Vagina (tissue), 2 donors: ENCODE measurements around the gene IL2RG. TPM values are rescaled to one million over a fixed set of nuclear protein-coding genes. Genes with fewer than 3 reads are reported as not detected.
A peak's percentile ranks its signal among the peaks of the same experiment; 100 is the strongest.

Source experiments
- DNase-seq, 2 donors: peaks; one replicate each; pipeline ENCODE4 v3.0.0-alpha.2; 2017; ENCODE audit errors: extremely low spot score in 2 of 2
- H3K27ac ChIP-seq: fragments of 200-600 bp; sonication (generic); one replicate; pipeline ENCODE4 v1.5.1; 2019
- H3K27me3 ChIP-seq: fragments of 200-600 bp; sonication (generic); one replicate; pipeline ENCODE4 v1.5.1; 2019
- H3K36me3 ChIP-seq, 2 donors: fragments of 200-600 bp; sonication (generic); one replicate each; pipeline ENCODE4 v1.5.1; 2017 to 2019
- H3K4me1 ChIP-seq: fragments of 200-600 bp; sonication (generic); one replicate; pipeline ENCODE4 v1.5.1; 2019
- H3K4me3 ChIP-seq, 2 donors: fragments of 200-600 bp; sonication (generic); 1 replicate in 1 of 2; 2 replicates in 1 of 2; pipeline ENCODE4 v1.5.1; 2016 to 2019
- H3K9me3 ChIP-seq: fragments of 200-600 bp; sonication (generic); one replicate; pipeline ENCODE4 v1.5.1; 2019
- POLR2A ChIP-seq, 2 donors: fragments of 450-650 bp; IDR thresholded peaks; one replicate each; pipeline ENCODE4 v1.6.1; 2017; ENCODE audit warnings: antibody characterized with exemption in 2 of 2, mild to moderate bottlenecking in 2 of 2, moderate library complexity in 2 of 2
- POLR2AphosphoS5 ChIP-seq, 2 donors: sonication (generic); formaldehyde crosslinking; IDR thresholded peaks; one replicate each; pipeline ENCODE4 v1.9.0; 2017; ENCODE audit warnings: antibody characterized with exemption in 2 of 2, mild to moderate bottlenecking in 2 of 2, low read depth in 1 of 2; ENCODE audit not compliant: insufficient read depth in 1 of 2
- intact Hi-C: fragments of 100-400 bp; cut with DNase I; formaldehyde crosslinking; loops from one replicate; pipeline ENCODE4 v1.15.1; 2023
- total RNA-seq: library from RNA; depleted of rRNA; stranded (reverse); fragments of >200 nt; gene quantifications from one replicate; pipeline ENCODE4 v1.2.3, GENCODE V29; 2016
- TF ChIP-seq, protein P1 (sequence below), 3 experiments: fragments of 450-650 bp in 2 of 3; fragments of 200-600 bp in 1 of 3; sonication (generic) in 1 of 3; IDR thresholded peaks; one replicate each; pipeline ENCODE4 v1.5.1; 2017 to 2019; ENCODE audit warnings: antibody characterized with exemption in 3 of 3, mild to moderate bottlenecking in 2 of 3, moderate library complexity in 2 of 3

The IL2RG gene
- total RNA-seq, 1 donor from 2014 or later, result 4.2 TPM

DNA sequence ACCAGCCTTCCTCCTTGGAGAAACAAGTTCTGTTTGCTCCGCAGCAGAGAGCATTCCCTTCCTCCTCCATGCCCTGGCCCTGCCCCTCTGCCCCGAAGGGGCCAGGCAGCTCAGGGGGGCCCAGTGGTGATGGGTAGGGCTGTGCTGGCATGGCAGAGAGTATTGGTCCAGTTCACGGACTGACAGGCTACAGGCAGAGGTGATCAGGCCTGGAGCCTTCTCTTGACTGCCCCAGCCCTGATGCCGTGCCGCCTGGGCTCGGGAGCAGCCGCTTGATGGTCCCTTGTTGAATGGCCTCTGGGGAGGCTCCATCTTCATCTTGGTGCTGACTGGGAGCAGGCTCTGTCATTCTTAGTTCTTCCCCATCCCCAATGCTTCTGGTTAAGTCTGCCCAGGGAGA is 42.8 kb upstream of the IL2RG start:
- H3K4me1 ChIP-seq, result no peaks in the 10 kb centered on the region
- TF ChIP-seq POLR2A (IDR thresholded peaks at IDR 0.05) (no peak), POLR2AphosphoS5 (IDR thresholded peaks at IDR 0.05; ENCODE audit: insufficient read depth in 1 of 2, low read depth in 1 of 2) (no peak)
- TF ChIP-seq, protein P1, sequence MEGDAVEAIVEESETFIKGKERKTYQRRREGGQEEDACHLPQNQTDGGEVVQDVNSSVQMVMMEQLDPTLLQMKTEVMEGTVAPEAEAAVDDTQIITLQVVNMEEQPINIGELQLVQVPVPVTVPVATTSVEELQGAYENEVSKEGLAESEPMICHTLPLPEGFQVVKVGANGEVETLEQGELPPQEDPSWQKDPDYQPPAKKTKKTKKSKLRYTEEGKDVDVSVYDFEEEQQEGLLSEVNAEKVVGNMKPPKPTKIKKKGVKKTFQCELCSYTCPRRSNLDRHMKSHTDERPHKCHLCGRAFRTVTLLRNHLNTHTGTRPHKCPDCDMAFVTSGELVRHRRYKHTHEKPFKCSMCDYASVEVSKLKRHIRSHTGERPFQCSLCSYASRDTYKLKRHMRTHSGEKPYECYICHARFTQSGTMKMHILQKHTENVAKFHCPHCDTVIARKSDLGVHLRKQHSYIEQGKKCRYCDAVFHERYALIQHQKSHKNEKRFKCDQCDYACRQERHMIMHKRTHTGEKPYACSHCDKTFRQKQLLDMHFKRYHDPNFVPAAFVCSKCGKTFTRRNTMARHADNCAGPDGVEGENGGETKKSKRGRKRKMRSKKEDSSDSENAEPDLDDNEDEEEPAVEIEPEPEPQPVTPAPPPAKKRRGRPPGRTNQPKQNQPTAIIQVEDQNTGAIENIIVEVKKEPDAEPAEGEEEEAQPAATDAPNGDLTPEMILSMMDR (IDR thresholded peaks at IDR 0.05), result no peak
- DNase-seq, result no peak
- no peaks in the 10 kb centered on the region for H3K9me3 ChIP-seq
- intact Hi-C loops, result no loop called here
- H3K27me3 ChIP-seq, result no peaks in the 10 kb centered on the region
- no peak overlapping the region for H3K4me3 ChIP-seq
- H3K36me3 ChIP-seq, result no peaks in the 10 kb centered on the region
- H3K27ac ChIP-seq, result no peak overlapping the region

DNA sequence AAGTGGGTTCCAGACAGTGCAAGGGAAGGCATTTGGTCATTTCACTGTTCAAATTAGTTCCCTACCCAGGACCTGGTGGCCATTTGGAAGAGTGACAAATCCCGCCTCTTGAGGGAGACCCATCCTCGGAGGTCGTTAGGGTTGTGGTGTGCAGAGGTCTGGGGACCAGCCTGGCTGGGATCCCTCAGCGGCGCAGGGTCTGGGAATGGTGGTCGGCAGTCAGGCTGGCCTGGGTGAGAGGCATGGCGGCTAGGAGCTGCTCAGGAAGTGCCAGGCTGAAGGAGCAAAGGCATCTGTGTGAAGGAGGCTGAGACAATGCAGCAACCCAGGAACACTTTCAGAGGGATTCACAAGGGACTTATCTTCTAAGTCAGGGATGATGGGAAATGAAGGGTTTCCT is 40.0 kb upstream of the IL2RG start:
- intact Hi-C loops, result no loop called here
- no peak for DNase-seq
- no peak overlapping the region for H3K27ac ChIP-seq
- no peaks in the 10 kb centered on the region for H3K36me3 ChIP-seq
- no peak overlapping the region for H3K4me3 ChIP-seq
- H3K9me3 ChIP-seq, result no peaks in the 10 kb centered on the region
- H3K4me1 ChIP-seq, result no peaks in the 10 kb centered on the region
- no peak for TF ChIP-seq POLR2AphosphoS5 (IDR thresholded peaks at IDR 0.05; ENCODE audit: insufficient read depth in 1 of 2, low read depth in 1 of 2)
- TF ChIP-seq, protein P1 (IDR thresholded peaks at IDR 0.05), result no peak
- no peak for TF ChIP-seq POLR2A (IDR thresholded peaks at IDR 0.05)
- H3K27me3 ChIP-seq, result no peaks in the 10 kb centered on the region

DNA sequence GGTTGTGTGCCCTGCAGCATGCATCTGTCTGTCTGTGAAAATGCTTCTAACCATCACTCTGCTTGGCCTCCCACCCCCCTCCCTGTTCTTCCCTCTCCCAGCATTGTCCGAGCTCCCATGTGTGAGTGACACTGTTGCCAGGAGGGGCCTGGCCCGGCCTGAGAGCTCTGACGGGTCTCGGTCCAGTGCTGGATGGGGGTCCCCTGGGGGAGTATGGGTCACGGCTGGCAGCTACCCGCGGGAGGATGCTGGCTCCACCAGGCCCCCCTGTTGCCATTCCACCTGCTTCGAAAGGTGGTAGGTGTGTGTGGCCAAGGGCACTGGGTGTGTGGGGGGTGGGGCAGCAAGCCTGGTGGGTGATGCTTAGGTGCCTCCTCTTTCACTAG is 36.9 kb upstream of the IL2RG start:
- H3K4me1 ChIP-seq, result peaks cover 15% of the 10 kb centered on the region
- H3K27me3 ChIP-seq, result no peaks in the 10 kb centered on the region
- TF ChIP-seq POLR2A (IDR thresholded peaks at IDR 0.05), result no peak
- no peak for TF ChIP-seq POLR2AphosphoS5 (IDR thresholded peaks at IDR 0.05; ENCODE audit: insufficient read depth in 1 of 2, low read depth in 1 of 2)
- TF ChIP-seq, protein P1 (IDR thresholded peaks at IDR 0.05), result no peak
- intact Hi-C loops, result no loop called here
- H3K36me3 ChIP-seq, result no peaks in the 10 kb centered on the region
- no peaks in the 10 kb centered on the region for H3K9me3 ChIP-seq
- DNase-seq, result no peak
- no peak overlapping the region for H3K27ac ChIP-seq
- H3K4me3 ChIP-seq, result no peak overlapping the region

DNA sequence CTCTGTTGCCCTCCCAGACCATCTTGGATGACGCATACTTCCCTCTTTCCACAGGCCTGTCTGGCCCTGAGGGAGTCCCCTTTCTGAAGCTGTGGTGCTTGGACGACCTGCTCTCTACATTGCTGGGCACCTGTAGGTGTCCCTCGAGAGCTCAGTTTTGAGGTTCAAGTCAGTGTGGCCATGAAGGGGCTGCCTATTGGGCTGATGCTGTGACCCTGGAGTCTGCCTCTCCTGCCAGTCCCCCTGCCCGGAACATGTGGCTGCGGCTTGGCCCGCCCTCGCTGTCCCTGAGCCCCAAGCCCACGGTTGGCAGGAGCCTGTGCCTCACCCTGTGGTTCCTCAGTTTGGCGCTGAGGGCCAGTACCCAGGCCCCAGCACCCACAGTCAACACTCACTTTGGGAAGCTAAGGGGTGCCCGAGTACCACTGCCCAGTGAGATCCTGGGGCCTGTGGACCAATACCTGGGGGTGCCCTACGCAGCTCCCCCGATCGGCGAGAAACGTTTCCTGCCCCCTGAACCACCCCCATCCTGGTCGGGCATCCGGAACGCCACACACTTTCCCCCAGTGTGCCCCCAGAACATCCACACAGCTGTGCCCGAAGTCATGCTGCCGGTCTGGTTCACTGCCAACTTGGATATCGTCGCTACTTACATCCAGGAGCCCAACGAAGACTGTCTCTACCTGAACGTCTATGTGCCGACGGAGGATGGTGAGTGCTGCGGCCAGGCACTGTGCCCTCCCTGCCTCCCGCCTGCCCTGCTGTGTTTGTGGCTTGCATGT is 36.3 kb upstream of the IL2RG start:
- Histone ChIP-seq H3K4me1 (peaks cover 17% of the 10 kb centered on the region), H3K4me3 (no peak overlapping the region), H3K36me3 (no peaks in the 10 kb centered on the region), H3K27ac (no peak overlapping the region), H3K27me3 (no peaks in the 10 kb centered on the region), H3K9me3 (no peaks in the 10 kb centered on the region)
- no peak for DNase-seq
- TF ChIP-seq, protein P1 (IDR thresholded peaks at IDR 0.05), result no peak
- no peak for TF ChIP-seq POLR2A (IDR thresholded peaks at IDR 0.05)
- TF ChIP-seq POLR2AphosphoS5 (IDR thresholded peaks at IDR 0.05; ENCODE audit: insufficient read depth in 1 of 2, low read depth in 1 of 2), result no peak
- intact Hi-C loops, result no loop called here

DNA sequence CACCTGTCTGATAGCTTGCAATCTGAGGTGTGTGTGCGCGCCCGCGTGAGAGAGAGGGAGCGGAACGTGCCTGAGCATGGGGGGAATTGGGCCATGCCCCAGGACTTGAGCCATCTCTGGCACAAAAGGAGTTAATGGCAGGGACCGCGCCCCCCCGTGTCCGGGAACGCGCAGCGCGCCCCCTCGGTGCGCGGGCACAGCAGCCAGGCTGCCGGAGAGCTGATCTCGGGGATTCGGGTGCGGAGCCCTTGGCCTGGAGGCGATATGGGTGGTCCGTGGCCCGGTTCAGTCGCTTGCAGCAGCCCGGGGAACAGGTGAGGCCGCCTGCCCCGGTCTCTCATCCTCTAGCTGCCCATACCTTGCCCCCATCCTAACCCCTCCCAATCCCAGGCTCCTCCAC is 33.3 kb upstream of the IL2RG start, which contains the start of gene NLGN3:
Gene NLGN3 (plus strand): TSS at position 191 of the 400 bp plus-strand sequence. CDS start 2,909 bp downstream, outside the sequence.
- H3K4me3 ChIP-seq, result peak within 1 kb of the TSS; percentile 31 to 34
- no peak for DNase-seq
- peaks cover 17% of the 10 kb centered on the region for H3K4me1 ChIP-seq
- H3K9me3 ChIP-seq, result no peaks in the 10 kb centered on the region
- no peak within 1 kb of the TSS for H3K27ac ChIP-seq
- no peaks in the 10 kb centered on the region for H3K27me3 ChIP-seq
- TF ChIP-seq POLR2A (IDR thresholded peaks at IDR 0.05) (no peak), POLR2AphosphoS5 (IDR thresholded peaks at IDR 0.05; ENCODE audit: insufficient read depth in 1 of 2, low read depth in 1 of 2) (no peak)
- TF ChIP-seq, protein P1 (IDR thresholded peaks at IDR 0.05), result no peak
- intact Hi-C loops, result no loop called here
- peaks cover 0 to 4% of the 10 kb centered on the region in 2 donors for H3K36me3 ChIP-seq
